ENCODE results near the gene WDR47. TPM values are rescaled to one million over a fixed set of nuclear protein-coding genes. Genes with fewer than 3 reads are reported as not detected.

WDR47 gene
- total and polyA plus RNA-seq, 2 of the 8 experiments (the other 6 are each of a cell fraction or from before 2014, with no cell fraction given), result 1.9 to 6.7 TPM

DNA sequence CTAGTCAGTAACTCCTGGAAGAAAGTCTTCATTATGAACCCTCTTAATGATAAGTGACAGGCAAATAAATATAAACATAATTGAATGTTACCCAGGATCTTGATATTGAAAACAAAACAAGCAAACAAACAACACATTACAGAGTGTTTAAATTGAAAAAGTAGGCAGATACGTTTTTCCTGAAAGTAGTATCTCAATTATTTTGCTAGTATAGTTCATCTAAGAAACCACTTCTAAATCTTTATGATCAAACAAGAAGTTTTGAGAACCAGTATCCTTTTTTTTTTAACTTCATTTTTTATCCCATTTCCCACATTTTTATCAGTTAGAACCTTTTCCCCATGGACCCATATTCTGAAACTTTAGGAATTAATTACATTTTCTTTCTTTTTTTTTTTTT, 3.7 kb upstream of the WDR47 start:
- no peaks in the 10 kb centered on the region for H3K27me3 ChIP-seq (replicated peaks in 1 of 4; ENCODE audit: control insufficient read depth in 3 of 4, extremely low read depth in 1 of 4, insufficient read depth in 3 of 4, low read length in 3 of 4)
- H3K79me1 ChIP-seq (ENCODE audit: low read depth, low read length), result no peaks in the 10 kb centered on the region; the same call in 1 of the 2 replicates
- H3K56ac ChIP-seq (replicated peaks; ENCODE audit: insufficient read length, low read depth, low read length), result no peak overlapping the region
- H4K91ac ChIP-seq (replicated peaks; ENCODE audit: insufficient read length, low read length), result no peak overlapping the region
- H3K4ac ChIP-seq (replicated peaks; ENCODE audit: insufficient read length, low read depth, low read length), result no peak overlapping the region
- H3K4me2 ChIP-seq (ENCODE audit: insufficient read depth in 1 of 2, low read depth in 2 of 2, low read length in 2 of 2), result no peak overlapping the region
- no peak overlapping the region for H3K27ac ChIP-seq (ENCODE audit: low read depth, low read length)
- no peak for FAIRE-seq
- CTCF ChIA-PET (ENCODE audit: partially characterized antibody), result no interaction called here
- H3K18ac ChIP-seq (ENCODE audit: extremely low read depth, low read length), result no peak overlapping the region
- H3K14ac ChIP-seq (ENCODE audit: insufficient read length), result no peak overlapping the region
- no peak overlapping the region for H3K23ac ChIP-seq (ENCODE audit: insufficient read length)
- H3K9me3 ChIP-seq (ENCODE audit: insufficient read depth in 2 of 2, low read depth in 1 of 2, low read length in 1 of 2), result no peaks in the 10 kb centered on the region
- H3K4me1 ChIP-seq (replicated peaks in 1 of 4; ENCODE audit: control insufficient read depth in 3 of 4, insufficient read depth in 4 of 4, low read length in 3 of 4), result no peaks in the 10 kb centered on the region
- no peak overlapping the region for H3K4me3 ChIP-seq (ENCODE audit: extremely low read depth in 1 of 4, insufficient read depth in 2 of 4, low read depth in 3 of 4, low read length in 4 of 4)
- no peak overlapping the region for H4K5ac ChIP-seq (ENCODE audit: insufficient read length, low read depth, low read length)
- H2BK12ac ChIP-seq (ENCODE audit: low read depth, low read length), result no peak overlapping the region
- H3K23me2 ChIP-seq (ENCODE audit: low read depth, low read length), result peaks cover 7% of the 10 kb centered on the region; the same call in 1 of the 2 replicates
- no peaks in the 10 kb centered on the region for H4K20me1 ChIP-seq (replicated peaks in 1 of 2; ENCODE audit: control insufficient read depth in 1 of 2, insufficient read depth in 2 of 2, low read length in 2 of 2)
- DNase-seq (ENCODE audit: low read depth in 1 of 2, low spot score in 2 of 2), result no peak
- WGBS, 2 experiments (ENCODE audit: extremely low coverage in 1 of 2, insufficient coverage in 1 of 2, insufficient read length in 1 of 2, insufficient replicate concordance in 2 of 2, low coverage in 1 of 2, low lambda C conversion rate in 2 of 2, missing lambda C conversion rate in 1 of 2), result 78% methylated on average over 1 of the region's 1 CpG; no CpG with 5 or more reads in 1 of the 2 experiments
- no peak overlapping the region for H2BK15ac ChIP-seq (ENCODE audit: low read length)
- no peak overlapping the region for H2AK5ac ChIP-seq (ENCODE audit: low read depth, low read length)
- H2BK5ac ChIP-seq (ENCODE audit: low read depth, low read length), result no peak overlapping the region
- H2AFZ ChIP-seq (ENCODE audit: low read length), result no peak overlapping the region
- no peaks in the 10 kb centered on the region for H3K79me2 ChIP-seq (ENCODE audit: control insufficient read depth in 1 of 2, insufficient read depth in 2 of 2, low read length in 2 of 2)
- no peak overlapping the region for H2BK20ac ChIP-seq (ENCODE audit: low read length)
- TF ChIP-seq BRCA1 (IDR thresholded peaks at IDR 0.05; ENCODE audit: low read depth, low read length), result no peak
- POLR2A ChIA-PET (ENCODE audit: partially characterized antibody), result interaction anchor here (0.6 kb wide), 1 partner anchor 567 kb away, joined by 3 read pairs; no protein-coding TSS in a partner anchor
- no peak overlapping the region for H4K8ac ChIP-seq (ENCODE audit: extremely low read depth, insufficient read depth, low read length)
- no peaks in the 10 kb centered on the region for H3K36me3 ChIP-seq (ENCODE audit: control insufficient read depth in 2 of 4, insufficient read depth in 4 of 4, low read length in 3 of 4)
- no peak overlapping the region for H3K9ac ChIP-seq (replicated peaks in 1 of 4; ENCODE audit: extremely low read depth in 1 of 4, low read depth in 3 of 4, low read length in 3 of 4)
- no peak overlapping the region for H2BK120ac ChIP-seq (replicated peaks; ENCODE audit: low read depth, low read length)
